Measurements from ENCODE around the gene AP3B1.

DNA sequence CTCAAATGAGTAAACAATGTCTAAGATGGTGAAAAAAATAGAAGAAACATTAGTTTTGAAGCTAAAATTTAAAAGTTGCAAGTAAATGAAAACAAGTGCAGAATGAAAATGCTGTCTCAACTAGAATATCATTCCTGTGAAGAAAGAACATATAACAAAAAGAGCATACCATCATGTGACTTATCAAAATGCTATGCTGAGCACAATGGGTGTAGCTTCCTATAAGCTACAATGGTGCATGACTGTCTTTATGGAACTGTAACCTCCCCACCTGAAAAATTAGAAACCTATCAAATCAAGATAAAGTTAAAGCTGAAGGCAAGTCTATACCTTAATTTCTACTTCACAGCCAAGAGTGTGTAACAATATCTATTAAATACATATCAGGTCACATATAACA lies 192.0 kb downstream of the AP3B1 start:
- TF ChIP-seq, protein P1, sequence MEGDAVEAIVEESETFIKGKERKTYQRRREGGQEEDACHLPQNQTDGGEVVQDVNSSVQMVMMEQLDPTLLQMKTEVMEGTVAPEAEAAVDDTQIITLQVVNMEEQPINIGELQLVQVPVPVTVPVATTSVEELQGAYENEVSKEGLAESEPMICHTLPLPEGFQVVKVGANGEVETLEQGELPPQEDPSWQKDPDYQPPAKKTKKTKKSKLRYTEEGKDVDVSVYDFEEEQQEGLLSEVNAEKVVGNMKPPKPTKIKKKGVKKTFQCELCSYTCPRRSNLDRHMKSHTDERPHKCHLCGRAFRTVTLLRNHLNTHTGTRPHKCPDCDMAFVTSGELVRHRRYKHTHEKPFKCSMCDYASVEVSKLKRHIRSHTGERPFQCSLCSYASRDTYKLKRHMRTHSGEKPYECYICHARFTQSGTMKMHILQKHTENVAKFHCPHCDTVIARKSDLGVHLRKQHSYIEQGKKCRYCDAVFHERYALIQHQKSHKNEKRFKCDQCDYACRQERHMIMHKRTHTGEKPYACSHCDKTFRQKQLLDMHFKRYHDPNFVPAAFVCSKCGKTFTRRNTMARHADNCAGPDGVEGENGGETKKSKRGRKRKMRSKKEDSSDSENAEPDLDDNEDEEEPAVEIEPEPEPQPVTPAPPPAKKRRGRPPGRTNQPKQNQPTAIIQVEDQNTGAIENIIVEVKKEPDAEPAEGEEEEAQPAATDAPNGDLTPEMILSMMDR (IDR thresholded peaks at IDR 0.05; ENCODE audit: low read length): no peak
- no peak for TF ChIP-seq EZH2 (IDR thresholded peaks at IDR 0.05; ENCODE audit: borderline replicate concordance, low read length)

Measured in OCI-LY1 (cell line).